HepG2 (cell line): ENCODE data around the gene MUC4. TPM values are rescaled to one million over a fixed set of nuclear protein-coding genes. Genes with fewer than 3 reads are reported as not detected.
"Not testable (repeated sequence)": the region's sequence is repeated elsewhere in the genome, so short reads cannot be mapped to it uniquely, and the experiment has no call there.

Source experiments
- ATAC-seq: fragments of 200-7000 bp; cut with Tn5 transposase; 3 replicates; pipeline ENCODE4 v1.9.1; 2020; ENCODE audit warnings: mild to moderate bottlenecking, moderate library complexity
- BruUV-seq: library from RNA; stranded (reverse); fragments of 400-500 nt; replicated peaks from 2 replicates; lab custom pipeline; 2021; lab: Mats Ljungman, UMichigan
- CTCF ChIA-PET: fragments of 300-600 bp; formaldehyde crosslinking; extraction: SDS; loops from one replicate; lab custom pipeline; 2021; ENCODE audit warnings: low total read pairs, inconsistent platforms, low intra/inter-chr PET ratio; lab: Yijun Ruan, JAX
- POLR2A ChIA-PET: fragments of 350-600 bp; sonication (Branson Sonifier 250); formaldehyde crosslinking; loops from one replicate; lab custom pipeline; 2020; ENCODE audit warnings: antibody characterized with exemption, inconsistent platforms; lab: Yijun Ruan, JAX
- DNase-seq: peaks from one replicate; pipeline ENCODE4 v3.0.0-alpha.2; 2015; ENCODE audit warnings: low spot score
- FAIRE-seq: peaks from 3 replicates; lab custom pipeline; 2011; peaks lifted over from hg19 to GRCh38; lab: Jason Lieb, UNC
- H2AFZ ChIP-seq: one replicate; pipeline ENCODE4 v1.6.1; 2011; ENCODE audit warnings: low read length, inconsistent platforms
- H3K27ac ChIP-seq: fragments of 300-600 bp; 3 replicates; pipeline ENCODE4 v1.8.0; 2011; ENCODE audit warnings: mixed run types, mild to moderate bottlenecking, mixed read lengths, low read length, inconsistent platforms; ENCODE audit not compliant: insufficient read depth; ENCODE audit errors: extremely low read length
- H3K27me3 ChIP-seq, 2 experiments: fragments of 200-600 bp in 1 of 2; 2 replicates in 1 of 2; 3 replicates in 1 of 2; pipeline versions ENCODE4 v1.6.0 to v1.8.0; 2011; ENCODE audit warnings: low read length in 2 of 2, mild to moderate bottlenecking in 2 of 2, moderate library complexity in 2 of 2, inconsistent platforms in 1 of 2; ENCODE audit not compliant: insufficient read depth in 2 of 2, control insufficient read depth in 1 of 2
- H3K36me3 ChIP-seq, 2 experiments: fragments of 200-600 bp in 1 of 2; replicated peaks in 1 of 2; 2 replicates in 1 of 2; 3 replicates in 1 of 2; pipeline versions ENCODE4 v1.5.1 to v1.8.0; 2011; ENCODE audit warnings: low read length in 2 of 2, inconsistent platforms in 1 of 2; ENCODE audit not compliant: insufficient read depth in 2 of 2, control insufficient read depth in 1 of 2
- H3K4me1 ChIP-seq: 2 replicates; pipeline ENCODE4 v1.5.1; 2012; ENCODE audit warnings: low read length, inconsistent platforms; ENCODE audit not compliant: insufficient read depth
- H3K4me2 ChIP-seq: 2 replicates; pipeline ENCODE4 v1.6.0; 2011; ENCODE audit warnings: low read depth, low read length, inconsistent platforms
- H3K4me3 ChIP-seq, 3 experiments: fragments of 200-600 bp in 1 of 3; sonication (generic), shearing (Covaris generic) in 1 of 3; replicated peaks in 1 of 3; 2 replicates each; pipeline ENCODE4 v1.5.1; 2011 to 2016; ENCODE audit warnings: low read length in 3 of 3, inconsistent platforms in 2 of 3, low read depth in 2 of 3, mild to moderate bottlenecking in 2 of 3, control low read depth in 1 of 3, mixed read lengths in 1 of 3; ENCODE audit not compliant: insufficient read depth in 1 of 3
- H3K79me2 ChIP-seq: one replicate; pipeline ENCODE4 v1.6.1; 2011; ENCODE audit warnings: low read length, inconsistent platforms; ENCODE audit not compliant: insufficient read depth
- H3K9ac ChIP-seq: 2 replicates; pipeline ENCODE4 v1.6.0; 2011; ENCODE audit warnings: mild to moderate bottlenecking, low read depth, low read length, inconsistent platforms; ENCODE audit not compliant: insufficient read depth
- H3K9me3 ChIP-seq: 2 replicates; pipeline ENCODE4 v1.5.1; 2012; ENCODE audit warnings: mild to moderate bottlenecking, low read length
- H4K20me1 ChIP-seq: 2 replicates; pipeline ENCODE4 v1.6.0; 2011; ENCODE audit warnings: inconsistent platforms, mild to moderate bottlenecking, low read length, moderate library complexity; ENCODE audit not compliant: insufficient read depth
- HNRNPUL1 ChIP-seq: fragments of 200-400 bp; formaldehyde crosslinking; IDR thresholded peaks from 2 replicates; pipeline ENCODE4 v1.6.1; 2017; ENCODE audit warnings: low read depth, mild to moderate bottlenecking, low read length, moderate library complexity
- REL ChIP-seq: sonication (generic); formaldehyde crosslinking; conservative IDR thresholded peaks from 2 replicates; pipeline ENCODE4 v1.8.0; 2022; ENCODE audit warnings: mild to moderate bottlenecking, missing genetic modification reagents, moderate library complexity
- SAFB2 ChIP-seq: sonication (generic); formaldehyde crosslinking; IDR thresholded peaks from 2 replicates; pipeline ENCODE4 v1.5.1; 2020; ENCODE audit warnings: missing genetic modification reagents, low read depth, mild to moderate bottlenecking, borderline replicate concordance
- ZNF780A ChIP-seq: sonication (generic); formaldehyde crosslinking; IDR thresholded peaks from 2 replicates; pipeline ENCODE4 v1.8.0; 2022; ENCODE audit warnings: mild to moderate bottlenecking, missing genetic modification reagents, moderate library complexity
- WGBS: methylation state at CpG from one replicate; pipeline ENCODE4 v1.1.6; 2017; ENCODE audit warnings: low lambda C conversion rate; 5-methylcytosine and 5-hydroxymethylcytosine counted together
- in situ Hi-C: cut with HindIII; loops from 2 replicates; pipeline ENCODE4 v1.10.0; 2017; ENCODE audit warnings: low pct_unique_long_range_greater_than_20kb; ENCODE audit not compliant: extremely low pct_ligation_motif_present
- intact Hi-C: fragments of 100-400 bp; cut with micrococcal nuclease; formaldehyde crosslinking; loops from one replicate; pipeline ENCODE4 v1.10.0; 2022; ENCODE audit not compliant: unreplicated experiment
- polyA plus RNA-seq, 8 experiments: library from polyadenylated mRNA; depleted of rRNA in 3 of 8; stranded (reverse) in 7 of 8; unstranded in 1 of 8; fragments of >200 nt; fragmentation: Illumina TruSeq in 4 of 8; extraction: Trizol in 4 of 8; gene quantifications; 2 replicates each; pipeline versions ENCODE4 v1.2.1 to v1.2.3, GENCODE V29; 2011 to 2016; ENCODE audit warnings: low read depth in 4 of 8, missing spikeins in 1 of 8, mixed read lengths in 1 of 8; ENCODE audit not compliant: insufficient read depth in 1 of 8
- total RNA-seq, 5 experiments: library from RNA; depleted of rRNA; stranded (reverse); fragments of >200 nt; fragmentation: Illumina TruSeq; extraction: Trizol; gene quantifications; 2 replicates each; pipeline ENCODE4 v1.2.3, GENCODE V29; 2016; ENCODE audit warnings: low read depth in 1 of 5
- TF ChIP-seq, protein P1 (sequence below): IDR thresholded peaks from 2 replicates; pipeline ENCODE4 v1.6.1; 2018; ENCODE audit warnings: missing genetic modification reagents
- TF ChIP-seq, protein P2 (sequence below): sonication (generic); formaldehyde crosslinking; conservative IDR thresholded peaks from 2 replicates; pipeline ENCODE4 v1.8.1; 2023; ENCODE audit warnings: missing genetic modification reagents
- TF ChIP-seq, protein P3 (sequence below): sonication (generic); formaldehyde crosslinking; IDR thresholded peaks from 2 replicates; pipeline ENCODE4 v1.4.0; 2020; ENCODE audit warnings: missing genetic modification reagents, low read depth, mild to moderate bottlenecking, borderline replicate concordance

The MUC4 gene
- total and polyA plus RNA-seq, 2 of the 13 experiments (the other 11 are each of a cell fraction or from before 2014, with no cell fraction given), result not detected

DNA sequence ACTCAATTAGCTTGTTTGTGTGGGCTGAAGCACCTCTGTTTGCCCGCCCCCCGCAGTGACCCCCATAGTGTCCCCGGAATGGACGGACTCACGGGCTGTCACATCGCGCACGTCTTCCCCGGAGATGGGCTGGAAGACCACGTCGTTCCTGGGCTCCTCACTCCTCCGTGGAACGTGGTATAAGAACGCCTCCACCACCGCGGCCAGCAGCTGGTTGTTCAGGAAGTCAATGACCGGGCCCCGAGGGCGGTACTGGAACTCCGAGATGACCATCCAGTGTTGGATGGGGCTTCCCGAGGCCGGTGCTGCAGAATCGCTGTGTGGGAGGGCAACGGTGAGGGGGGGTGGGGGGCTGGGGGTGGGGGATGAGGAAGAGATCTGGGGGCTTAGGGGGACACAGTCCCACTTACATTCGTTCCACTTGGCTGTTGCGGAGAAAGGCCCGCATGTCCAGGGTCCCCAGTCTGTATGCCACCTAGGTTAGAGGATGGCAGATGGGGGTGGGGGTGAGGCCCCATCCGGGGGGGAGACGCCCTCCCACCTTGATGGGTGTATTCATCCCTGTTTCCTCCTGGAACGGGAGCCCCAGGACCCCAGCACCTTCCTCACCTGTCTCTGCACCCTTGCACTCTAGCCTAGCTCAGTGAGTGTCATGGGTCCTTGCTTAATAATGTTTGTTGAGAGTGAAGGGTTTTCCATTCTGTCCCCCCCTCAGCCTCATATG lies 60.8 kb downstream of the MUC4 start (continued):
- TF ChIP-seq, protein P1, sequence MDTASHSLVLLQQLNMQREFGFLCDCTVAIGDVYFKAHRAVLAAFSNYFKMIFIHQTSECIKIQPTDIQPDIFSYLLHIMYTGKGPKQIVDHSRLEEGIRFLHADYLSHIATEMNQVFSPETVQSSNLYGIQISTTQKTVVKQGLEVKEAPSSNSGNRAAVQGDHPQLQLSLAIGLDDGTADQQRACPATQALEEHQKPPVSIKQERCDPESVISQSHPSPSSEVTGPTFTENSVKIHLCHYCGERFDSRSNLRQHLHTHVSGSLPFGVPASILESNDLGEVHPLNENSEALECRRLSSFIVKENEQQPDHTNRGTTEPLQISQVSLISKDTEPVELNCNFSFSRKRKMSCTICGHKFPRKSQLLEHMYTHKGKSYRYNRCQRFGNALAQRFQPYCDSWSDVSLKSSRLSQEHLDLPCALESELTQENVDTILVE (CRISPR knock-in tag), result no peak
- TF ChIP-seq SAFB2 (CRISPR knock-in tag), result no peak
- TF ChIP-seq REL, result no peak
- no peak for TF ChIP-seq HNRNPUL1
- TF ChIP-seq, protein P2, sequence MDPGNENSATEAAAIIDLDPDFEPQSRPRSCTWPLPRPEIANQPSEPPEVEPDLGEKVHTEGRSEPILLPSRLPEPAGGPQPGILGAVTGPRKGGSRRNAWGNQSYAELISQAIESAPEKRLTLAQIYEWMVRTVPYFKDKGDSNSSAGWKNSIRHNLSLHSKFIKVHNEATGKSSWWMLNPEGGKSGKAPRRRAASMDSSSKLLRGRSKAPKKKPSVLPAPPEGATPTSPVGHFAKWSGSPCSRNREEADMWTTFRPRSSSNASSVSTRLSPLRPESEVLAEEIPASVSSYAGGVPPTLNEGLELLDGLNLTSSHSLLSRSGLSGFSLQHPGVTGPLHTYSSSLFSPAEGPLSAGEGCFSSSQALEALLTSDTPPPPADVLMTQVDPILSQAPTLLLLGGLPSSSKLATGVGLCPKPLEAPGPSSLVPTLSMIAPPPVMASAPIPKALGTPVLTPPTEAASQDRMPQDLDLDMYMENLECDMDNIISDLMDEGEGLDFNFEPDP, result no peak
- TF ChIP-seq, protein P3, sequence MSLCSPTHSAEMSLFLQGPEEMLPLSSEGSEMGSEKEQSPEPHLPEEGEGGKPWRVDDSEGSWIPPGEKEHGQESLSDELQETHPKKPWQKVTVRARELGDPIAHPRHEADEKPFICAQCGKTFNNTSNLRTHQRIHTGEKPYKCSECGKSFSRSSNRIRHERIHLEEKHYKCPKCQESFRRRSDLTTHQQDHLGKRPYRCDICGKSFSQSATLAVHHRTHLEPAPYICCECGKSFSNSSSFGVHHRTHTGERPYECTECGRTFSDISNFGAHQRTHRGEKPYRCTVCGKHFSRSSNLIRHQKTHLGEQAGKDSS, result no peak
- TF ChIP-seq ZNF780A (CRISPR knock-in tag), result no peak

DNA sequence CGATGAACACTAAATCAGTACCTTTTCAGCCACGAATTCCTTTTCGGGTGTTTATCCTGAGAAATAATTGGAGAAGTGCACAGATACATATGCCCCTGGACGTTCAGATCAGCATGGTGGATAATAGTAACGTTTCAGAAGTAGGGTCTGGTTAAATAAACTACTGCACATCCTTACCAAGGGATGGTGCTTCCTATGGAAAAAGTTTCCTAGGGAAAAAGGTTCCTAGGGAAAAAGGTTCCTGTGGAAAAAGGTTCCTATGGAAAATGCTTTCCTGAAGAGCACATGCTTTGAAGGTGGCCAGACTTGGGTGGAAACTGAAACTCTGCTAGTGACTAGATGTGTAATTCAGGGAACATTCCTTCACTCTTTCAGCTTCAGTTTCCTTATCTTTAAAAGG lies 62.6 kb downstream of the MUC4 start:
- H4K20me1 ChIP-seq, ATAC-seq, H3K4me2 ChIP-seq, H3K9ac ChIP-seq, FAIRE-seq, in situ Hi-C loops, H3K4me3 ChIP-seq, intact Hi-C loops, H3K9me3 ChIP-seq, POLR2A ChIA-PET, CTCF ChIA-PET, DNase-seq, H3K36me3 ChIP-seq, BruUV-seq, H3K4me1 ChIP-seq, H3K79me2 ChIP-seq, H3K27ac ChIP-seq, H2AFZ ChIP-seq: not testable (repeated sequence)
- 24% methylated on average over 5 of the region's 5 CpGs for WGBS
- peaks cover 9 to 33% of the 10 kb centered on the region in 2 experiments for H3K27me3 ChIP-seq
